Mesothelial cell of epicardium (in vitro differentiated cells): ENCODE results near the gene CCSER2. TPM values are rescaled to one million over a fixed set of nuclear protein-coding genes. Genes with fewer than 3 reads are reported as not detected.

Experiments used
- DNase-seq, 2 experiments: peaks; one replicate each; pipeline ENCODE4 v3.0.0; 2021; ENCODE audit warnings: low spot score in 2 of 2; ENCODE audit not compliant: unreplicated experiment in 2 of 2
- H3K27ac Mint-ChIP-seq: 2 replicates; pipeline ENCODE4 v1.8.0; 2021; ENCODE audit warnings: mixed read lengths
- H3K27me3 Mint-ChIP-seq: 2 replicates; pipeline ENCODE4 v1.8.0; 2021; ENCODE audit warnings: low read depth, mixed read lengths
- H3K36me3 Mint-ChIP-seq: 2 replicates; pipeline ENCODE4 v1.8.0; 2021; ENCODE audit warnings: mixed read lengths
- H3K4me1 Mint-ChIP-seq: 2 replicates; pipeline ENCODE4 v1.8.0; 2021; ENCODE audit warnings: mixed read lengths
- H3K4me3 Mint-ChIP-seq: 2 replicates; pipeline ENCODE4 v1.8.0; 2021; ENCODE audit warnings: mild to moderate bottlenecking, moderate library complexity, mixed read lengths
- H3K9me3 Mint-ChIP-seq: 2 replicates; pipeline ENCODE4 v1.8.0; 2021; ENCODE audit warnings: mixed read lengths
- total RNA-seq: library from RNA; stranded (reverse); gene quantifications from 3 replicates; pipeline ENCODE4 v1.2.1, GENCODE V29; 2021
- TF ChIP-seq, protein P1 (sequence below): fragments of 200-600 bp; sonication (generic); IDR thresholded peaks from one replicate; pipeline ENCODE4 v1.5.0; 2021; ENCODE audit warnings: antibody characterized with exemption; ENCODE audit not compliant: unreplicated experiment

Gene CCSER2
- total RNA-seq, 1 donor from 2014 or later: 37.1 TPM

DNA sequence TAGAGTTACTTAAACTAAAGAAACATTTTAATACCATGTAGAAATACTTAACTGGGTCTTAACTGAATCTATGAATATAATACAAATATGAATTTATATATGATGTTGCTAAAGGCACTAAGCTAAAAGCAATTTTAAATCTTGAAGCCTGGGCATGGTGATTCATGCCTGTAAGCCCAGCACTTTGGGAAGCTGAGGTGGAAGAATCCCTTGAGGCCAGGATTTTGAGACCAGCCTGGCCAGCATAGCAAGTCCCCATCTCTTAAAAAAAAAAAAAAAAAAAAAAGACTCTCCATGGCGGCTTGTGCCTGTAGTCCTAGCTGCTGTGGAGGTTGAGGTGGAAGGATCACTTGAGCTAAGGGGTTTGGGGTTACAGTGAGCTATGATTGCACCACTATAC is 95.3 kb downstream of the CCSER2 start:
- no peak overlapping the region for H3K4me3 Mint-ChIP-seq

GRCh38 chr10:84424731-84425167 is 96.4 kb downstream of the CCSER2 start:
- TF ChIP-seq, protein P1, sequence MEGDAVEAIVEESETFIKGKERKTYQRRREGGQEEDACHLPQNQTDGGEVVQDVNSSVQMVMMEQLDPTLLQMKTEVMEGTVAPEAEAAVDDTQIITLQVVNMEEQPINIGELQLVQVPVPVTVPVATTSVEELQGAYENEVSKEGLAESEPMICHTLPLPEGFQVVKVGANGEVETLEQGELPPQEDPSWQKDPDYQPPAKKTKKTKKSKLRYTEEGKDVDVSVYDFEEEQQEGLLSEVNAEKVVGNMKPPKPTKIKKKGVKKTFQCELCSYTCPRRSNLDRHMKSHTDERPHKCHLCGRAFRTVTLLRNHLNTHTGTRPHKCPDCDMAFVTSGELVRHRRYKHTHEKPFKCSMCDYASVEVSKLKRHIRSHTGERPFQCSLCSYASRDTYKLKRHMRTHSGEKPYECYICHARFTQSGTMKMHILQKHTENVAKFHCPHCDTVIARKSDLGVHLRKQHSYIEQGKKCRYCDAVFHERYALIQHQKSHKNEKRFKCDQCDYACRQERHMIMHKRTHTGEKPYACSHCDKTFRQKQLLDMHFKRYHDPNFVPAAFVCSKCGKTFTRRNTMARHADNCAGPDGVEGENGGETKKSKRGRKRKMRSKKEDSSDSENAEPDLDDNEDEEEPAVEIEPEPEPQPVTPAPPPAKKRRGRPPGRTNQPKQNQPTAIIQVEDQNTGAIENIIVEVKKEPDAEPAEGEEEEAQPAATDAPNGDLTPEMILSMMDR: no peak
- Mint-ChIP-seq H3K4me1 (peaks cover 13% of the 10 kb centered on the region), H3K27me3 (no peaks in the 10 kb centered on the region), H3K36me3 (peaks cover 39% of the 10 kb centered on the region), H3K9me3 (peaks cover 14% of the 10 kb centered on the region), H3K27ac (peak overlapping the region; percentile 82), H3K4me3 (no peak overlapping the region)
- DNase-seq: no peak

More for the DNA sequence above, 95.3 kb downstream of the CCSER2 start:
- H3K27me3 Mint-ChIP-seq: no peaks in the 10 kb centered on the region
- H3K9me3 Mint-ChIP-seq: peaks cover 13% of the 10 kb centered on the region
- peaks cover 19% of the 10 kb centered on the region for H3K4me1 Mint-ChIP-seq
- H3K27ac Mint-ChIP-seq: no peak overlapping the region
- TF ChIP-seq, protein P1: no peak
- peaks cover 34% of the 10 kb centered on the region for H3K36me3 Mint-ChIP-seq
- no peak for DNase-seq

DNA sequence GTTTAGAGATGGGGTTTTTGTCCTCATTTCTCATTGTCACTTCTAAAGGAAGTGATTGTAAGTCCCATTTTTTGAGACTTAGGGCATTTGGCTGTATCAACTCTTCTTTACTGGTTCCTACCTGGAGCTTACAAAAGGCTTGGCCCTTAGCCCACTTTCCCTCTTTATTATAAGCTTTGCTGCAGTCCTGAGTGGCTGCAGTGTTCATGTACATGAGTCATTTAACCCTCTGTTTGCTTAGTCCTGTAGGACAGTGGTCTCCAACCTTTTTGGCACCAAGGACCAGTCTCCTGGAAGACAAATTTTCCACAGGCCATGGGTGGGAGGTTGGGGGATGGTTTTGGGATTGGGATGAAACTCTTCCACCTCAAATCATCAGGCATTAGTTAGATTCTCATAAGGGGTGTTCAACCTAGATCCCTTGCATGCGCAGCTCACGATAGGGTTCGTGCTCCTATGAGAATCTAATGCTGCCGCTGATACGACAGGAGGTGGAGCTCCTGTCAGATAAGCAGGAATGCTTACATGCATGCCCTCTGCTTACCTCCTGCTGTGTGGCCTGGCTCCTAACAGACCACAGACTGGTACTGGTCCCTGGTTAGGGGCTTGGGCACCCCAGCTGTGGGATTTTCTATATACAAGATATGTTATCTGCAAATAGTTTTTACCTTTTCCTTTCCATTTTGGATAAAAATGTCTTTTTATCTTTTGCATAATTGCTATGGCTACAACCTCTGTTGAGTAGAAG is 99.7 kb downstream of the CCSER2 start:
- Mint-ChIP-seq H3K36me3 (peaks cover 21% of the 10 kb centered on the region), H3K9me3 (peaks cover 7% of the 10 kb centered on the region), H3K27me3 (no peaks in the 10 kb centered on the region), H3K4me1 (peaks cover 9% of the 10 kb centered on the region), H3K27ac (no peak overlapping the region), H3K4me3 (no peak overlapping the region)
- TF ChIP-seq, protein P1: no peak
- DNase-seq: no peak

DNA sequence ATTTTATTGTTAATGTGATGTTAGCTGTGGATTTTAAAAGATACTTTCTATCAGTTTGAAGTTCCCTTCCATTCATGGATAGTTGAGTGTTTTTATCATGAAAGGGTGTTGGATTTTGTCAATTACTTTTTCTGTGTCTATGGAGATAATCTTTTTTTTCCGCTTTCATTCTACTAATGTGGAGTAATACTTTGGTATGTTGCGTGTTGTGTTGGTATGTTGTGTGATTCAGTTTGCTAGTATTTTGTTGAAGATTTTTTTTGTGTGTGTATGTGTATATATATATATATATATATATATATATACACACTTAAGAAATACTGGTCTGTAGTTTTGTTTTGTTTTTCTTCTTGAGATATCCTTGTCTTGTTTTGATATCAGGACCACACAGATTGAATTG is 100.3 kb downstream of the CCSER2 start:
- Mint-ChIP-seq H3K9me3 (peaks cover 7% of the 10 kb centered on the region), H3K36me3 (peaks cover 18% of the 10 kb centered on the region), H3K27ac (no peak overlapping the region), H3K27me3 (no peaks in the 10 kb centered on the region), H3K4me1 (peaks cover 9% of the 10 kb centered on the region), H3K4me3 (no peak overlapping the region)
- no peak for DNase-seq
- TF ChIP-seq, protein P1: no peak

DNA sequence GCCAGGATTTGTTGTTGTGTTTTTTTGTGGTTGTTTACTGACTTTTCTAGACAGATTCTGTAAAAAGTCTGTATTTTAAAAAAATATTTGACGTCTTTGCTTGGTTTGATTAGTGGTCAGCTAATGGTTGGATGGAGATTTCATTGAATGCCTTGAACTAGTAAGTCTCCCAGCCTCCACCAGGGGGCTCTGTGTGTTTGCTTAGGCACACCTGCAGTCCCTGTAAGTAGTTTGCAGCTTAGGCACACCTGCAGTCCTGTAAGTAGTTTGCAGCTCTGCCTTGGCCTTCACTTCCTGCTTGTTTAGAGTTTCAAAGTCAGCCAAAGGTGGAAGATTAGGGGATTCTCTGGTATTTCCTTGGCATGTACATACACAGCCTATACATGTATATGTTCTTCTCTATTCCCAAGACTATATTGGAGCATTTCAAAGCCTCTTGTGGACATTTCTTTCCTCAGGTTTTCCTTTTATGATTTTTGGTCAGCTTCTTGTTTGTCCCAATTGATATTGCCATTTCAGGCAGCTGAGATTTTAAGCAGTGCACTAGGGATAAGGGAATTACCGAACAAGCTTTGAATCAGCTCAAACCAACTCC is 101.6 kb downstream of the CCSER2 start:
- H3K27me3 Mint-ChIP-seq: no peaks in the 10 kb centered on the region
- H3K36me3 Mint-ChIP-seq: peaks cover 18% of the 10 kb centered on the region
- H3K4me1 Mint-ChIP-seq: peaks cover 3% of the 10 kb centered on the region
- H3K4me3 Mint-ChIP-seq: no peak overlapping the region
- TF ChIP-seq, protein P1: no peak
- DNase-seq: no peak
- H3K27ac Mint-ChIP-seq: no peak overlapping the region
- peaks cover 7% of the 10 kb centered on the region for H3K9me3 Mint-ChIP-seq
